Right ventricle myocardium inferior (tissue), 1 donor: ENCODE data around the gene FXR1. TPM values are rescaled to one million over a fixed set of nuclear protein-coding genes. Genes with fewer than 3 reads are reported as not detected.
A peak's percentile ranks its signal among the peaks of the same experiment; 100 is the strongest.
"Not testable (repeated sequence)": the region's sequence is repeated elsewhere in the genome, so short reads cannot be mapped to it uniquely, and the experiment has no call there.

Source experiments
- ATAC-seq: fragments of 200-7000 bp; cut with Tn5 transposase; one replicate; pipeline ENCODE4 v1.9.1; 2020; ENCODE audit warnings: mild to moderate bottlenecking, moderate library complexity
- DNase-seq: peaks from one replicate; pipeline ENCODE4 v3.0.0; 2021; ENCODE audit errors: missing footprints
- intact Hi-C: fragments of 100-400 bp; cut with DNase I; formaldehyde crosslinking; loops from one replicate; pipeline ENCODE4 v1.11.0; 2022
- total RNA-seq: library from RNA; stranded (reverse); fragmentation: NEBNext Ultra II Directional; extraction: Animal tissue kit (Norgen Biotek cat#: 25700); gene quantifications from one replicate; pipeline ENCODE4 v1.2.1, GENCODE V29; 2021
- donor health status: DM: no; HTN: yes; CAD: no; lungs with severe emphysema.

Gene FXR1
- total RNA-seq, 1 donor from 2014 or later: 286 TPM

DNA sequence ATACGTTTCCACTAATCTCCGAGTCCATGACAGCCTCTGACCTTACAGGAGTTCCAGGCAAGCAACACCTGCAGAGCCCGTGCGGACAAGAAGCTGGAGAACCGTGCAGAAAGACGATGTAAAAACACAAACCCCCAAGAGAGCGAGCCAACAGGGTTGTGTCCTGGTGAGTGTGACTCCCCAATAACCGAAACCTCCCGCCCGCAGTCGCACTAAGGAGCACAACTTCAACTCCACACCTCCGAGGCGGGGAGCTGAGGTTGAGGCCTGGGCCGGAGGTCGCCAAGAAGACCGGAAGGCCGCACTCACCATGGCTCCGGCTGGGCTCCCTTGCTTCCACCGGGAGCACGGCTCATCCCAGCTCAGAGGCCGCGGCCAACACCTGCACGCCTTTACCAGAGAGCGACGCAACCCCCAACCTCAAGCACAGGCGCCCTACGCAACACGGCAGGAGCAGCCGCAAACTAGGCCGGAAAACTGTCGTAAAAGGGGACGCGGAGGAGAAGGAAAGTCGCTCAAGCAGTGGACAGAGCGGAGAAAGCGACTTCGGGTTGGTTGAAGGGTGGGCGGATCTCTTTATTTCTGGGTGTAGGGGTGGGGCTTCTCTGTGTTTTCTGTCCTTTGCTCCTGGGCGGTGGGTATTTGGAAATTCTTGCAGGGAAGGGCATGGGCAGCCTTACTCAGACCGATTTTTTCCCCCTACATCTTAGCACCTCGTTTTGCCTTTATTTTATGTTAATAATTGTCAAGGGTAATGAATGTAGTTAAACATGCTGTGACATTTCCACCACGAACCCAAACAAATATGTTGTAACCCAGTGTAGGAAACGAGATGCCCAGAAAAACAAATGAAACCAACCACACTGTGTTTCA is 77.1 kb downstream of the FXR1 start, which contains the start of gene DNAJC19:
DNAJC19 (minus strand) TSS at position 446 of the 873 bp plus-strand sequence; CDS start at position 312, 134 bp downstream.
- ATAC-seq (peak; percentile 99), DNase-seq (peak; percentile 92)
- intact Hi-C loops: loop anchor here (2.0 kb wide), 1 partner anchor 77 kb away; the partner anchor contains the start of gene FXR1

GRCh38 chr3:180990505-180990904 is 78.0 kb downstream of the FXR1 start:
- ATAC-seq: no peak
- intact Hi-C loops: no loop called here
- no peak for DNase-seq

GRCh38 chr3:180996415-180996932 is 84.0 kb downstream of the FXR1 start:
- DNase-seq (no peak), ATAC-seq (no peak)
- intact Hi-C loops: no loop called here

DNA sequence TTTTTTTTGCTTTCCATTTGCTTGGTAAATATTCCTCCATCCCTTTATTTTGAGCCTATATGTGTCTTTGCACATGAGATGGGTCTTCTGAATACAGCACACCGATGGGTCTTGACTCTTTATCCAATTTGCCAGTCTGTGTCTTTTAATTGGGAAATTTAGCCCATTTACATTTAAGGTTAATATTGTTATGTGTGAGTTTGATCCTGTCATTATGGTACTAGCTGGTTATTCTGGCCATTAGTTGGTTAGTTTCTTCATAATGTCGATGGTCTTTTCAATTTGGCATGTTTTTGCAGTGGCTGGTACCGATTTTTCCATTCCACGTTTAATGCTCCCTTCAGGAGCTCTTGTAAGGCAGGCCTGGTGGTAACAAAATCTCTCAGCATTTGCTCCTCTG is 89.9 kb downstream of the FXR1 start:
- intact Hi-C loops, ATAC-seq, DNase-seq: not testable (repeated sequence)

GRCh38 chr3:181003469-181003868 is 91.0 kb downstream of the FXR1 start:
- DNase-seq, ATAC-seq, intact Hi-C loops: not testable (repeated sequence)

DNA sequence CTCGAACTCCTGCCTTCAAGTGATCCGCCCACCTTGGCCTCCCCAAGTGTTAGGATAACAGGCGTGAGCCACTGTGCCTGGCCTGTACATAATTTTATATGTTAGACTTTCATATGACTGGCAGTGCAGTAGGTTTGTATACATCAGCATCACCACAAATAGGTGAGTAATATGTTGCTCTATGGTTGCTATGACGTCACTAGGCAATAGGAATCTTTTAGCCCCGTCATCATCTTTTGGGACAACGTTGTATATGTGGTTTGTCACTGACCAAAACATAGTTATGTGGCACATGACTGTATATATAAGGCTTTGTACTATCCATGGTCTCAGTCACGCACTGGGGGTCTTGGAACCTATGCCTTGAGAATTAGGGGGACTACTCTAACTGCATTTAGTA is 94.1 kb downstream of the FXR1 start:
- DNase-seq: no peak
- no peak for ATAC-seq
- intact Hi-C loops: no loop called here

- ATAC-seq: no peak
- intact Hi-C loops: no loop called here
Observed at GRCh38 chr3:181007262-181007661, 94.8 kb downstream of the FXR1 start.

GRCh38 chr3:181008796-181009195 is 96.3 kb downstream of the FXR1 start:
- intact Hi-C loops: no loop called here
- ATAC-seq (no peak), DNase-seq (no peak)

More at GRCh38 chr3:181007262-181007661, 94.8 kb downstream of the FXR1 start:
- DNase-seq: no peak

GRCh38 chr3:181009225-181009624 is 96.8 kb downstream of the FXR1 start:
- no peak for ATAC-seq
- intact Hi-C loops: no loop called here
- DNase-seq: no peak

DNA sequence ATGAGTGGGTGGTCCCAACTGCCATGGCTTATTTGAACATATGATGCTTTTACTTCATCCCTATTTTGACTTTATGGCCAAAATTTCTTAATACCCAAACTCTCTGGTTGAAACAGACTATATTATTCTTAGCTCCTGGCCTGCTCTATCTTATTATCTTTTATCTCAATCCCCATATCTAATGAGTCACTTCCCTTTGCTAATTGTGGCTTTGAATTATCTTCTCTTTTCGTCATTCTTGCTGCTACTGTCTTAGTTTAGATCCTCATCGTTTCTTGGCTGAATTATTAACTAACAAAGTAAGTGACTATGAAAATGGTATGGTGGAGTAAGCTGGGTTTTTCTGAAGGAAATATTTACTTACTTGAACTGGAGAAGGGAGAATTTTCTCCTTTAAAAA is 105.2 kb downstream of the FXR1 start:
- ATAC-seq (no peak), DNase-seq (no peak)
- intact Hi-C loops: no loop called here

- ATAC-seq: no peak
- intact Hi-C loops: no loop called here
- no peak for DNase-seq
Observed at GRCh38 chr3:181025204-181025603, 112.7 kb downstream of the FXR1 start.

DNA sequence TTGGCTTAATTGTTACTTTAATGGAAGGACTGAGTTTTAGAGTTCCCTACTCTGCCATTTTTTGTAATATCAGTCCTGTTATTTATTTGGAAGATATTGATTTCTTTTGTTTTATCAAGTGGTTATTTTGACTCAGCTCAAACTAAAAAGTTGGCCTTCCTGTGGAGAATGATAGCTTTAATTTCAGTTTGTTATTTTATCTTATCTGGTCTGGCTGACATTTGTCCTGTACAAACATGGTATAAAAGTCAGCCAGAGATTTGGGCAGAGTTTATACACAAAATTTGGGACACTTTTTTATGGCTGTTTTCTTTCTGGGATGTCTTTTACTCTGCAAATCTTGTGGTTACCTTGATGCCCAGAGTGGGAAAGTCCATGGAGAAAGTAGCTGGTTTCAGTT is 118.5 kb downstream of the FXR1 start:
- ATAC-seq (no peak), DNase-seq (no peak)
- intact Hi-C loops: no loop called here

Other genes with a start within 250 kb of the FXR1 start
- gene CCDC39, start 233.2 kb upstream of the FXR1 start, total RNA-seq: not detected
- 114 TPM for gene DNAJC19, start 77.1 kb downstream of the FXR1 start, total RNA-seq